CD4-positive, alpha-beta T cell treated with Interferon gamma for 1 hour (primary cell): Measurements from ENCODE around the gene MTCL1.
A peak's percentile ranks its signal among the peaks of the same experiment; 100 is the strongest.

Source experiments
- DNase-seq: peaks from one replicate; pipeline ENCODE4 v3.0.0-alpha.2; 2020

MTCL1 gene

DNA sequence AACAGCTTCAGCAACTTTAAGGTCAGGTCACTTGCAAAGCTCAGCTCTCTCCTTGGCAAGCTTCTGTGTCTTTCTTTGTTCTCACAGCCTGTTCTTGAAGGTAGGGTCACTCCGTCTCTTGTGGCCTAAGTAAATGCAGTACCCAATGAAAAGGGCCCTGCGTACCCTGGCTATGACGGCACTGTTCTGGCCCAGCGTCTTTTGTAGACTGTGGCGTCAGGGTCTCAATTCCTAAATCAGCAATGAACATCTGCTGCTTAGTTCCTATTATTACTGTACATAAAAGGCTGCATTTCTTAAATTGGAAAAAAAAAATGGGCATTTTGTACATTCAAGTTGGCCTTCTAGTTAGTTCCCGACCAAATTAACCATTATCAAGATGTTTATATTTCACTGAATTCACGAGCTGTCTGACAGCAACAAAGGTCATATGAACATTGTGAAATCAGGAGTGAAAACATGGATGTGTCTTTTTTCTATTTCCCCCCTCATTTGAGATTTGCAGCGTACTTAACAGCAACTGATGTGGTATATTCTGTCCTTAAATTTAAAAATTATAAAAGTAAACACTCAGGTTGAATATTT is 17.0 kb upstream of the MTCL1 start:
- DNase-seq, result no peak

DNA sequence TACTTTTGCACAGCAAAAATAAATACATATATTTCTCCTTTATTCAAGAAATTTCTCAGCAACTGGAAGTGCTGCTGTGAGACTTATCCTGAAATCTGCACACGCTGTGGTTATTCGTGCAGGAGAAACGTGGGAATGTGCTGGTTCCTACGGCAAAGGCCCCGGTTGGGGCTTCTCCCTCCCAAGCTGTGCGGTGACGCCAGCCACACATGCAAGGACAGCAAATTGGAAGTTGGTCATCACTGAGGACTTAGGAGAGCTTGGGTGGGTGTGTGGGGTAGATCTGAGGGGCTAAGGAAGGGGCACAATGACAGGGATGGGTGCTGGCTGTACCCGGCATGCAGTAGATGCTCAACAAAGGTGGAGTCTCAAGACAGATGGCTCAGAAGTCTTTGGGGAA is 16.5 kb upstream of the MTCL1 start:
- no peak for DNase-seq

DNA sequence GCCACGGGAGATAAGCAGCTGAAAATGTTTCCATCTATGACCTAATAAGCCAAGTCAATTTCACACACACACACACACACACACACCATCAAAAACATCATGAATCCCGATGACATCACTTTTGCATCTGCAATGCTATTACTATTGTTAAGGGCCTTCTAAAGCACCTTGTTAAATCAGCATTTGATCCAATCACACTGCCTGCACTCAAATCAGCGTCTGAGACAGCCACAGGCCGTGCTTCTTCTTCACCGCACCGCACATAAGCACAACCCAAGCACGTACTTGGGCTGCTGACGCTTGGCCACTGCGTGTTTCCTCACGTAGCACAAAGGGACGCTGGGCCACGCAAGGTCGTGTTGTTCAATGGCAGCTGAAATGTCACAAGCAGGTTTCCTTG is 15.8 kb upstream of the MTCL1 start:
- no peak for DNase-seq

DNA sequence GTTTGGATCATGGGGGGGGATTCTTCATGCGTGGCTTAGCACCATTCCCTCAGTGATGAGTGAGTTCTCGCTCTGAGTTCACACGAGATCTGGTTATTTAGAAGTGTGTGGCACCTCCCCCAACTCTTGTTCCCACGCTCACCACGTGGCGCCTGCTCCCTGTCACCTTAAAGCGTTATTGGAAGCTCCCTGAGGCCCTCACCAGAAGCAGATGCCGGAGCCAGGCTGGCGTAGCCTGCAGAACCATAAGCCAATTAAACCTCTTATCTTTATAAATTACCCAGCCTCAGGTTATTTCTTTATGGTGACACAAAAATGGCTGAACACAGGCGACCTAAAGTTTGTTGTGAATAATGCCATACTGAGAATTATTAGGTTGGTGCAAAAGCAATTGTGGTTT is 10.5 kb upstream of the MTCL1 start:
- no peak for DNase-seq

DNA sequence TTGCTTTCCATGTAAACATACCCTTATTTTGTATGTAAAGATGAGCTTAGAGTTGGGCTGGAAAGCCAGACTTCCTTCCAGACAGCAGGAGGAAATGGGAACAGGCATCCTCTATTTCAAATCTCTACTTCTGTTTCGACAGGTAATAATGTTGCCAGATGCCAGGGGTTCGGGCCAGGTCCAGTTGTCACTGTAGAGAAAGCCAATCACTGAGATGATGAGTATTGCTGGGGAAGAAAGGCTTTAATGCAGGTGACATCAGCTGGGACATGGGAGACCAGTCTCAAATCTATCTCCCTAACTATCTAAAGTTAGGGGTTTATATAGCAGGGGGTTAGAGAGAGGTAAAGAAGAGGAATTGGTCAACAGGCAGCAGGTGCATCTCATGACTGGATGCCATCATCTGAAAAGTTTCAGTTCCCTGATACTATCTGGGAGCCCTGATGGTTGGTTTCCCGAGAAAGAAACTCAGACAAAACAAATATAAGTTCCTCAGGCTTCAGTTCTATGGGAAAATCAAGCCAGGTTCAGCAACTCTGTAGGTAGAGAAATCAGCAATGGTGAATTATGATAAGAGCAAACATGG is 9.3 kb upstream of the MTCL1 start:
- DNase-seq, result no peak

DNA sequence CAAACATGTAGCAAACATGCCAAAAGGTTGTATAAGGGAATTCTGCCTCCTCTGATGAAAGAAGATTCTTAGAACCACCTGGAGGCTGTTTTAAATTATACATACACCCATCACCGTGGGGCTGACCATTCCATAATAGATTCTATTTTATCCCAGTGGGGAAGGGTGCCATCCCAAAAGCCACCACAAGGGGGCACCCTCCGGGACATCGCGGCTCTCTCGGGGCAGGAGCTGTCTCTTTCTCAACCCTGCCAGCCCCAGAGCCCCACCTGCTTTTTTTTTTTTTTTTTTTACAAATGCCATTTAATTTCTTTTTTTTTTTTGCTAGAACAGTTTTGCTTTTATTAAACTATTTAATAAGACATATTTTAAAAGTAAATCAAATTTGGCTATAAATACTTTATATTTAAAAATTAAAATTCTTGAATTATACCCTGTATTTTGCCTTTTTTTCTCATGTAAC is 8.6 kb upstream of the MTCL1 start:
- peak; percentile 55 for DNase-seq

DNA sequence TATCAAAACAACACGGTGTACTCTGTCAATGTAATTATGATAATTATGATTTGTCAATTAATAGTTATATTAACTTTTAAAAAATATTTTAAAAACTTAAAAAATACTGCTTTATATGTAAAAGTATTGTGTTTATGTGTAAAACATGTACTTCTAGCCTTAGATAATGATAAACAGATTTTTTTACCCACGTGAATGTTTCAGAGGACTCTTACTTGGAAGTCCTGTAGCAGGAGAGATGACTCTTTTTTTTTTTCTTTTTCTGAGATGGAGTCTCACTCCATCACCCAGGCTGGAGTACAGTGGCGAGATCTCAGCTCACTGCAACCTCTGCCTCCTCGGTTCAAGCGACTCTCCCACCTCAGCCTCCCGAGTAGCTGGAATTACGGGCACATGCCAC is 6.2 kb upstream of the MTCL1 start:
- DNase-seq, result no peak

DNA sequence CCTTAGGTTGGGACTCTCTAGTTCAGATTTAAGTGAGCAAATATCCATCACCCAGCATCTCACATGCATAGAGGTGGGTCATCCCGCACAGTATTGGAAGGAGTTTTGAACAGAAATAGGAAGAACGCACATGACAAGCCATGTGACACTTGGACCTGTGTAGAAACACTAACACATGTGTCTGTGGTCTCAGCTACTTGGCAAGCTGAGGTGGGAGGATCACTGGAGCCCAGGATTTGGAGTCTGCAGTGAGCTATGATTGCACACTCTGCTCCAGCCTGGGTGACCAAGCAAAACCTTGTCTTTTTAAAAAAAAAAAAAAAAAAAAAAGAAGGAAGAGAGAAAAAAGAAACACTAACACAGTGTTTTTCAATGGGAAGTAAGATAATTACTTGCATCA is 5.4 kb upstream of the MTCL1 start:
- no peak for DNase-seq

DNA sequence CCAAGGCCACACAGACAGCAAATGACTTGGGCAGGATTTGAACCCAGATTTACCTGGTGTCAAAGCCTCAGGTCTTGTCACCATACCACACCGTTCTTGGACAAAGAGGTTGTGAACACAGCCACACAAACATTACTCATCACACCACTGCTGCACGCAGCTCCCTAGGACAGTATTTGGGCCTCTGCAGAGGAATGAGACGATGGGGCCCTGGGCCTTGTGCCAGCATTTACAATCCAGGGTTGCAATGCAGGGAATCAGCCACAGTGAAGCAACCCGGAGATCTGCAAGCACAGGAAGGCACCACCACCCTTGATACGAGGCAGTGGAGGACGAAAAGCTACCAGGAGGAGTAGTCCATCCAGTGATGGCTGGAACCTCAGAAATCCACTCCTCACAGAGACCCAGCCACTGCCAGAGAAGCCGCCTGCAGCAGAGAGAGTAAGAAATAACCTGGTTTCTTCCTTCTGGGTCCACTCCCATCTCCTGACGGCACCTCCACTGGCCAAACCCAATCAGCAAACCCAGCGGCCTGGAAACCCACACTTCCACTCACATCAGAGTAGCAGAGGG is 3.7 kb upstream of the MTCL1 start:
- no peak for DNase-seq

DNA sequence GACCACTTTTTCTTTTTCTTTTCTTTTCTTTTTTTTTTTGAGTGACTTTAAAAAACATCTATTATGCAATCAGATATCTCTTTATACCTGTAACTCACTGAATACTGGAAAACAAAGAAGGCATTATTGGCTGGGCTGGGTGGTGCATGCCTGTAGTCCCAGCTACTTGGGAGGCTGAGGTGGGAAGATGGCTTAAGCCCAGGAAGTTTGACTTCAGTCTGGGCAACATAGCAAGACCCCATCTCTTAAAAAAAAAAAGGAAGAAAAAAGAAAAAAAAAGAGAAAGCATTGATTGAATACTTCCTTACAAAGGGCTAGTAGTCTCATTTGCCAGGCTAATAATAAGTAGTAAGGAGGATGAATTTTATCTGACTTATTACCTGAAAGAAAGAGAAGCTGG is 2.7 kb upstream of the MTCL1 start:
- no peak for DNase-seq

DNA sequence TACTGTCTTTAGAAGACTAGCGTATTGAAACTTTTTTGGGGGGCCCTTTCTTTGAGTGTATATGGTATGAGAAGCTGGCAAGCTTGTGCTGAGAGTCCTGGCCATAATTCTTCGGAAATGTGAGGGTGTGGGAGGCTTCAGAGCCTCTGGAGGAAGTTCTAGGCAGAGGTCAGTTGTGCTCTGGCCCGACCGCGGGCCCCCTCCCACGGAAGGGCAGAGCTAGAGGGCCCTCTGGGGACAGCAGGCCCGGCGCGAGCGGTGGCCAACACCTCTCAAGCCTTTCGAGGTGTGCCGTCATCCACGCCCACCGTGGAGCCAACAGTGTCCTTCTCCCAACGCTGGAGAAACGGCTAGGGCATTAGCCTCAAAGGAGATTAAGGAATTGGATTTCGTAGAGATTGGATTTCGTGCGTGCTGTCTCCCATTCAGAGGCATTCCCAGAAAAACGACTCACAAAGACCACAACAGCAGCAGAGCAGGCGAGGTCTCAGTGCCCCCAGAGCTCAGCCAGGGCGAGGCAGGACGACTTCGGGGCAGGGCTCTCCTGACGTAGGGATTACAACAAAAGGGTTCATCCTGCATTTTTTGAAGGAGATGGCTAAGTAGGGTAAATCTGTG is 2.2 kb upstream of the MTCL1 start:
- no peak for DNase-seq

DNA sequence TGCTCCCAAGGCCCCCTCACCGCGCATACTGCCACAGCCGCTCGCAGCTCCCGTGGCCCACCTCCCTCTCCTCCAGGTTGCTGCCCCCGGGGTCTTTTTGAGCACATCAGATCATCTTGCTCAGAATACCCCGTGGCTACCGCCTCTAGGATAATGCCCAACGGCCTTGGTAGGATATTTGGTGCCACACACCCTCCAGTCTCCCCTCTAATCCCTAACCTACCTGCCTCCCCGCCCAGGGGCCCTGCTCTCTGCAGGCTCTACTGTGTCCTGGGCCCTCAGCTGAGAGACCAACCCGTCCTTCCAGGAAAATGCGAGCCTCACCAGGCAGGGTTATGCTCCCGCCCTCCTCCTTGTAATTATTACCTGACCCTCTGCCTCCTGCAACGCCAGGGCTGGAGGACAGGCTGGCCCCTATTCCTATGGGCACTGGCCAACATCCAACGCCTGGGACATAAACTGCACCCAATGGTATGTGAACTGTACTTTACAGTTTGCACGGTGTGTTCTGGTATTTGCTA is 1.5 kb upstream of the MTCL1 start:
- DNase-seq, result no peak

DNA sequence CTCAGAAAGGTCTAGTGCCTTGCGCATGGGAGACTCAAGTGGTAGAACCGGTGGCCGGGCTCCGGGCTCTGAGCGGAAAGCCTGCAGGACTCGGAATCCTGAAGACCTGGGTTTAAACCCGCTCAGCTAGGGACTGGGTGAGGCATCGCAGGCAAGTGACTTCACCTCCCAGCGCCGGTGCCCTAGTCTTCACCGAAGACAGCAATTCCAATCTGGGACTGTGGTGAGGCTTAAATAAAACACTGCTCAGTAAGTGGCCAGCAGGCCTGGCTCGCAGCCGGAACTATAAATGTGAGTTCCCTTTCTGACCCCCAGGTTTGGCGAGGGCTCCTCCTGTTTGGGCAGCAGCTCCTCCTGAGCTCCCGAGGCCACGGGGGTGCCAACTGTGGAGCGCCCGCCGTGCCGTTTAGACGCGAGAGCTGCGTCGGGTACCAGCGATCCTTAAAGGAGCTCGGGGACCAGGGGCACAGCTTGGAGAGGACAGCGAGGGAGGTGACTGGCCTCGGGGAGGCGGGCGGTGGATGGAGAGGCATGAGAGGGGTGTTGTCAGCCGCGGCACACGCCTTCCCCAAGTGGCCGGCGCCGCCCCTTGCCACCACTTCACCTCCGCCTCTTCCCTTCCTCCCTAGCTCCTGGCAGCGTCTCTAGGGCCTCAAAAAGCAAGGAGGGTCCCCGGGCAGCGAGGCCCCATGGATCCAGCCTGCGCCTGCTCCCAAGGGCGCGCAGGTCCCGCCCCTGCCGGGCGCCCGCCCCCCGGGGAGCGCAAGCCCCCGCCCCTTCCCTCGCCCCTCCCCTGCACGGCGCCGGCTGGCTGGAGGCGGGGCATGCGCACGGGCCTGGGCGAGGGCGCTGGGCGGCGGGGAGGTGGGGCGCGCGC is 757 bp upstream of the MTCL1 start:
- peak; percentile 83 for DNase-seq

DNA sequence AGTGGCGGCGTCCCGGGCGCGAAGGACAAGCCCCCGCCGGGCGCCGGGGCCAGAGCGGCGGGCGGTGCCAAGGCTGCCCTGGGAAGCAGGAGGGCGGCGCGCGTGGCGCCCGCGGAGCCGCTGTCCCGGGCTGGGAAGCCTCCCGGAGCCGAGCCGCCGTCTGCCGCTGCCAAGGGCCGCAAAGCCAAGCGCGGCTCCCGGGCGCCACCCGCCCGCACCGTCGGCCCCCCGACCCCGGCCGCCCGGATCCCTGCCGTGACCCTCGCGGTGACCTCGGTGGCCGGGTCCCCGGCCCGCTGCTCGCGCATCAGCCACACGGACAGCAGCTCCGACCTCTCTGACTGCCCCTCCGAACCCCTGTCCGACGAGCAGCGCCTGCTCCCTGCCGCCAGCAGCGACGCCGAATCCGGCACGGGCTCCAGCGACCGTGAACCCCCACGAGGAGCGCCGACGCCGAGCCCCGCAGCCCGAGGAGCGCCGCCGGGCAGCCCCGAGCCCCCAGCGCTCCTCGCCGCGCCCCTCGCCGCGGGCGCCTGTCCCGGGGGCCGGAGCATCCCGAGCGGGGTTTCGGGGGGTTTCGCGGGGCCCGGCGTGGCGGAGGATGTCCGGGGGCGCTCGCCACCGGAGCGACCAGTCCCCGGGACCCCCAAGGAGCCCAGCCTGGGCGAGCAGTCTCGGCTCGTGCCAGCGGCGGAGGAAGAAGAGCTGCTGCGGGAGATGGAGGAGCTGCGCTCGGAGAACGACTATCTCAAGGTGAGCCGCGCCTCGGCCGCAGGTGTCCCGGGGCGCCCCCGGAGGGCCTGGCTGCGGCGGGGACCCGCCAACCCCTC is 820 bp downstream of the MTCL1 start:
- DNase-seq, result no peak

DNA sequence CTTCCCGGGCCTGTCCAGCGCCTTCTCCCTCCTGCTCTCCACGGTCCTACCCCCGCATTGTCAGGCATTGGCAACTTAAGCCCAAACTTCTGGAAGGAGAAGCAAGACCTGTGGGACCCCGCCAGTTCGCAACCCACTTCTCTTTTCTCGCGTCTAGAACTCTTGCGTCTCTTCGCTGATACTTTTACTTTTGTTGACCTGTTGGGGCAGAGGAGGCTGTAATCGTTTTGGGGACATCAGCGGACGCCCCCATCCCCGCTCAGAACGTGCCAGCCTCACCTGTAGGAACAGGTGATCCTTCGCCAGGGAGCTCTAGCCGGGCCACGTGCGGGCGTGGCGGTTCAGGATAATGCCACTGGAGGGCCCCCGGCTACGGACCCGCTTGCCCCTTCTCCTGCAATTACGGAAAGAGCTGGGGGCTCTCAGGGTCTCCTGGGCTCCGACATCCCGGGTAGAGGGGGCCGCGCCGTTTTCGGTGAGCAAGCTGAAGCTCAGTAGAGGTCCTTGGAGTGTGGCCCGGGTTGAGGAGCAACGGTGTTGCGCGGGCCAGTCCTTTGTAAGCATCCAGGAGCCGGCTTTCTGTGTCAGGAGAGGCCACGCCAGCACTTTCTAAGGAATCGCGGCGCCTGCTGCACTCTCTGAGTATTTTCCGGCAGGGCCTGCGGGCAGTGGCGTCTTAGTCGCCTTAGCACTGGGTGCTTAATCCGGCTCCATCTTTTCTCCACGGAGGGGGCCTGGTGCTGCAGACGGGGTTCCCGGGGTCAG is 1.6 kb downstream of the MTCL1 start:
- no peak for DNase-seq

DNA sequence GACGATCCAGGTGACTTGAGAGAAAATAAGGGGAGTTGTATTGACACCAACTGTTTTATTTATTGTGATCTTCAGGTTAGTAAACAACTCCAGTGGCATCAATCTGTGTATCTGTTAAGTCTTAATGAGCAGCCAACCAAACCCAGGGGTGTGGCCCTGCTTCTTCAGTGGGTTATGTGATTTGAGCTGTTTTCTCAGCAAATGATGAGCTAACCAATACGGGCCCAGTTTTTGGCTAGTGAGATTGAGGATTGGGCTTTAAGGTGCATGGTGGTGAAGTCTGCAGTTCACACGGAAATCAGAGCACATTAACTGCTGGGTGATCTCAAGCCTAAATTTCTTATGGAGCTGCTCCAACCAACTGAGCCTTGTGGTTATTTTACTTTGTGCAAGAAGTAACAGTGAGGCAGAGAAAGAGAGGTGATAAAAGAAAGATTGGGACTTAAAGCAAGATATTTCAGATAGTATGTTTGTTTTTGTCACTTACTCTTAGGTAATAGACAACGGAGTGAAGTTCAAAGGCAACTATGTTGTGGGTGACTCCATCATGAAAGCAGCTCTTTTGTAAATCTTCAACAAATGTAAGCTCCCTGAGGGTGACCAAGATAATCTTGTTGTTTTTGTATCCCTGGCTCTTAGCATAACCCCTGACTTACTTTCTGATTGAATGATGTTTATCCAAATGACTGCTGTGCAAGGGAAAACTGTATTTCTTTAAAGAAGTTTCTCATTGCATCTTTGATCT is 2.4 kb downstream of the MTCL1 start:
- no peak for DNase-seq

DNA sequence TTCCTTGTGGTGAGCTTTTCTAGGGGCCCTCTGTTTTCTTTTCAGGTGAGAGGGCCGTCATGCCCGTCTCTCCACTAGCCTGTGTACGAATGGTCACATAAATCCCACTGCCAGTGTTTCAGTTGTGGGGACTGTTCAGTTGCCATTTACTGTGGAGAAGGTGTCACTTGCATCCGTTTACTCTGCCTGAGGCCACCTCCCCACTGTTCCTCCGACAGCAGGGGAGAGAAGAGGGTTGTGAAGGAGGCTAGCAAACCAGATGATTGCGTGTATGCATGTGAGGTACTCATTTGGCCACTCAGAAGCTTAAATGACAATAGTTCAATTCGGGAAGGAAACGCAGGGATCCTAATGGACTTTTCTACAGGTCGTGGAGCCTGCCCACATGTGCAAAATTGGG is 3.3 kb downstream of the MTCL1 start:
- no peak for DNase-seq

DNA sequence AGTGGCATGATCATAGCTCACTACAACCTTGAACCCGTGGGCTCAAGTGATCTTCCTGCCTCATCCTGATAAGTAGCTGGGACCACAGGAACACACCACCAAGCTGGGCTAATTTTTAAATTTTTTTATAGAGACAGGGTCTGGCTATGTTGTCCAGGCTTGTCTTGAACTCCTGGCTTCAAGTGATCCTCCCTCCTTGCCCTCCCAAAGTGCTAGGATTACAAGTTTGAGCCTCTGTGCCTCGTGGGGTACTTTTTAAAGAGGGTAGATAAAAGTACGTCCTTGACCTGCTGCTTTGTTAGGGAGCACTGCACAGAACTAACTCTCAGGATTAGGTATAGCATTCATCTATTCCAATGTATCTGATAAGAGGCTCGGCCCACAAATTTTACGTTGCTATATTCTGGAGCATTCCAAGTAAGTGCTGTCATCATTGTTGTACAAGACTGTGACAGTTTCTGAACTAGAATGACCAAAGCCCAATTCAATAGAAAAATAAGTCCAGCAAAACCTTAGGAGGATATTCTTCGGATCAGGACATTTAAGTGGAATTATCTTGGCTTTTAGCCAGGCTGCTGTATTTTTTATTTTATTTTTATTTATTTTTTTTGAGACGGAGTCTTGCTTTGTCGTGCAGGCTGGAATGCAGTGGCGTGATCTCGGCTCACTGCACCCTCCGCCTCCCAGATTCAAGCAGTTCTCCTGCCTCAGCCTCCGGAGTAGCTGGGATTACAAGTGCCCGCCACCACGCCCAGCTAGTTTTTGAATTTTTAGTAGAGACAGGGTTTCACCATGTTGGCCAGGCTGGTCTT is 4.1 kb downstream of the MTCL1 start:
- no peak for DNase-seq

DNA sequence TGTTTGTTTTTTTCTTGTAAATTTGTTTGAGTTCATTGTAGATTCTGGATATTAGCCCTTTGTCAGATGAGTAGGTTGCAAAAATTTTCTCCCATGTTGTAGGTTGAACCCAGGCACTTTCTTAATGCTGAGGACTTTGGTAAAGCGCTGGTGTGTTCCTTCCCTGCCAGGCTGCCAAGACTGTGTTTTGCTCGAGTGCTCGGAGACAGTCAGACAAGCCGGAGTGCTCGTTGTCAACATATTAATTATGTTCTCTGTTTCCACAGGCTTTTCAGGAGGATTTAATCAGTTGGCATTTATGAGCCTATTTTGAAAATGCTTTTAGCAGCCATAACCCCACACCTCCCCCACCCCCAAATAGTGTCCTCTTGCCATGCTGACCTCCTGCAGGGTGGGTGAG is 6.4 kb downstream of the MTCL1 start:
- DNase-seq, result no peak

DNA sequence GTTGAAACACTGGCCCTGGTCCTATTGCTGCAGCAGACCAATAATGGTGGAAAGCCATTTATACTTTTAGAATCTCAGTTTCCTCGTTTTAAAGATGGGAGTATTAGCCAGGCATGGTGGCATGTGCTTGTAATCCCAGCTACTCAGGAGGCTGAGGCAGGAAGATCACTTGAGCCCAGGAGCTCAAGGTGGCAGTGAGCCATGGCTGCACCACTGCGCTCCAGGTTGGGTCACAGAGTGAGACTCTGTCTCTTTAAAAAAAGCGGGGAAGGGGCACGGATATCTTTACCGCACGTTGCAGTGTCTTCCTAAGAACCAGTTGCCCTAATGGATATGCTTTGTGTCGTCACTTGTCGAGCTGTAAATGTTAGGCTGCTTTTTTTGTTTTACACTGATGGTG is 8.3 kb downstream of the MTCL1 start:
- DNase-seq, result no peak
